Fibroblast of skin of scalp (primary cell): ENCODE measurements around the gene PSMD9.
"Not testable (repeated sequence)": the region's sequence is repeated elsewhere in the genome, so short reads cannot be mapped to it uniquely, and the experiment has no call there.

Experiments used
- DNase-seq: peaks from one replicate; pipeline ENCODE4 v3.0.0-alpha.2; 2013

The PSMD9 gene

DNA sequence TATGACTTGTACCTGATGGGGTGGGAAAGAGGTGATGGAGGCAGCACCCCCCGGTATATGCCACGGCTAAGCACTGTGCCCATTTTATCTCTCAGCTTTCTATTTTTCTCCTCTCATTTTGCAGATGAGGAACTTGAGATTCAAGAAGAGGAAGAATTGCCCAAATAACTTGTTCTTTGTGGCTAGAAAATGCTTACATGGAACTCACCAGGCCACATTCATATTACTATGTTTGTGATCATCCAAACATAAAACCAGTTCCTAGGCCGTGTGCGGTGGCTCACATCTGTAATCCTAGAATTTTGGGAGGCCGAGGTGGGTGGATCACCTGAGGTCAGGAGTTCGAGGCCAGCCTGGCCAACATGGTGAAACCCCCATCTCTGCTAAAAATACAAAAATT is 14.5 kb upstream of the PSMD9 start:
- no peak for DNase-seq

DNA sequence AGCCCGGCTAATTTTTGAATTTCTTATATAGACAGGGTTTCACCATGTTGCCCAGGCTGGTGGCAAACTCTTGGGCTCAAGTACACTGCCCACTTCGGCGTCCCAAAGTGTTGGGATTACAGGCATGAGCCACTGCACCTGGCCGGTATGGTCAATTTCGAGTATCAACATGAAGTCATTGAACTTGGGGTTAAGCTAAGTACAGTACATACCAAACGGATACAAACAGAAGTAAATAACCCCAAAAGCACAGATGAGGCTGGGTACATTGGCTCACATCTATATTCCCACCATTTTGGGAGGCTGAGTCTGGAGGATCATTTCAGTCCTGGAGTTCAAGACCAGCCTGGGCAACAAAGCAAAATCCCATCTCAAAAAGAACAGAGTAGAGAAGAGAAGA is 13.0 kb upstream of the PSMD9 start:
- no peak for DNase-seq

DNA sequence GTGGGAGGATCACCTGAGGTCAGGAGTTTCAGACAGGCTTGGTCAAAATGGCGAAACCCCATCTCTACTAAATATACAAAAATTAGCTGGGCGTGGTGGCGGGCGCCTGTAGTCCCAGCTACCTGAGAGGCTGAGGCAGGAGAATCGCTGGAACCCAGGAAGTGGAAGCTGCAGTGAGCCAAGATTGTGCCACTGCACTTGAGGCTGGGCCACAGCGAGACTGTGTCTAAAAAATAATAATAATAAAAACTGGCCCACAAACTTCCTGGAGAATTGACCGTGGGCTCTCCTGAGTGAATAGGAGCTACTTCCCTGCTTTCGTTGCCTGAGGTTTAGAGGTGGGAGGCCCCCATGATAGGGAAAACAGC is 12.5 kb upstream of the PSMD9 start:
- DNase-seq, result not testable (repeated sequence)

DNA sequence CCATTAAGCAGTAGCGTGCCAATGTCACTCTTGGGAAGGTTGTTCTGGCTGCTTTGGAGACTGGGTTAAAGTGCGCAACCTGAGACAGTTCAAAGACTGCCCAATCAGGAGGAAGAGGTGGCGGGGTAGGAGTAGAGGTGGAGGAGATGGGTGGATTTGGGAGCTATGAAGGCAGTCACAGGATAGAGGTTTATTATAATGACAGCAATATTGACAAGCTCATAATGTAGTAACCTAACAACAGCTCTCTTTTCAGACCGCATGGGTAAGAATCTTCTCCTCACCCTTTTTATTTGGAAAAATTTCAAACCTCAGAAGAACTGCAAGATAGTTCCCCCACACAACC is 5.3 kb upstream of the PSMD9 start:
- DNase-seq, result no peak

DNA sequence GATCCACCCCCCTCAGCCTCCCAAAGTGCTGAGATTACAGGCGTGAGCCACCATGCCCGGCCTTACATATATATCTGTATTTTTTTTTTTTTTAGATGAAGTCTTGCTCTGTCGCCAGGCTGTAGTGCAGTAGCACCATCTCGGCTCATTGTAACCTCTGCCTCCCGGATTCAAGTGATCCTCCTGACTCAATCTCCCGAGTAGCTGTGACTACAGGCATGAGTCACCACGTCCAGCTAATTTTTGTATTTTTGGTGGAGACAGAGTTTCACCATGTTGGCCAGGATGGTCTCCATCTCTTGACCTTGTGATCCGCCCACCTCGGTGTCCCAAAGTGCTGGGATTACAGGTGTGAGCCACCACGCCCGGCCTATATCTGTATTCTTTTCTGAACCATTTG is 3.5 kb upstream of the PSMD9 start:
- not testable (repeated sequence) for DNase-seq

DNA sequence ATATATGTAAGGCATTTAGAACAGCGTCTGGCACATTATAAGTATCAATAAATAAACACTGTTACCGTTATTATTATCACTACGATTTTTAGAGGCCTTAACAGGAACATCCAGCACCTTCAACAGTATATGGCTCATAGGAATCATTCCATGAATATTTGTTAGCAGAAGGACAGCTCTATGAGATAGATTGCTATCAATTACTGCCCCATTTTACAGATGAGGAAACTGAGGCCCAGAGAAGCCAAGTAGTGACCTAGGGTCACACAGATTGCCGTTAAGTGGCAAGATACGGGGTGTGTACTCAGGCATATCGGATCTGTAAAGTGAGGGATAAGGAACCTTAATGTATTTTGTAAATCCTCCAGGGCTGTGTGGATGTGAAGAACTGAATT is 510 bp upstream of the PSMD9 start:
- no peak for DNase-seq

DNA sequence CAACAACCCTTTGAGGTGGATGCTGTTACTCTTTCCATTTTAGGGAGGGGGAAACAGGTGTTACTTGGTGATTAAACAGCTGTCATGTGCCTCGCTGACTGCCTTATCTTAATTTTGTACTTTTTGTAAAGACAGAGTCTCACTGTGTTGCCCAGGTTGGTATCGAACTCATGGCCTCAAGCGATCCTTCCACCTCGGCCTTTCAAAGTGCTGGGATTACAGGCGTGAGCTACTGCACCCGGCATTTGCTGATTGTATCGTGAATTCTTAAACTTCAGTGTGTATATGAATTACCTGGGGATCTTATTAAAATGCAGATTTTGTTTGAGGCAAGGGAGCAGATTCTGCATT is 659 bp downstream of the PSMD9 start:
- no peak for DNase-seq

DNA sequence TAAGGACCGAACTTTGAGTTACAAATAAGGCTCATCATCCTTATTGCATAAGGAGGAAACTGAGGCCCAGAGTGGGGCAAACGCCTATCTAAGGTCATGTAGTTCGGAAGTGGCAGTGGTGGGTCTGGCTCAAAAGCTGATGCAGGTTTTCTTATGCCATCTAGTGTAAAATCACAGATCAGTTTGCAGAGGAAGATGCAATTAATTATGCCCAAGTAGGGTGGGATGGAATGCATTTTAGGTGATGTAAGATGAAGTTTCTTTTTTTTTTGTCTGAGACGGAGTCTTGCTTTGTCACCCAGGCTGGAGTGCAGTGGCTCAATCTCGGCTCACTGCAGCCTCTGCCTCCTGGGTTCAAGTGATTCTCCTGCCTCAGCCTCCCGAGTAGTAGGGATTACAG is 1.1 kb downstream of the PSMD9 start:
- DNase-seq, result peak; percentile 58

DNA sequence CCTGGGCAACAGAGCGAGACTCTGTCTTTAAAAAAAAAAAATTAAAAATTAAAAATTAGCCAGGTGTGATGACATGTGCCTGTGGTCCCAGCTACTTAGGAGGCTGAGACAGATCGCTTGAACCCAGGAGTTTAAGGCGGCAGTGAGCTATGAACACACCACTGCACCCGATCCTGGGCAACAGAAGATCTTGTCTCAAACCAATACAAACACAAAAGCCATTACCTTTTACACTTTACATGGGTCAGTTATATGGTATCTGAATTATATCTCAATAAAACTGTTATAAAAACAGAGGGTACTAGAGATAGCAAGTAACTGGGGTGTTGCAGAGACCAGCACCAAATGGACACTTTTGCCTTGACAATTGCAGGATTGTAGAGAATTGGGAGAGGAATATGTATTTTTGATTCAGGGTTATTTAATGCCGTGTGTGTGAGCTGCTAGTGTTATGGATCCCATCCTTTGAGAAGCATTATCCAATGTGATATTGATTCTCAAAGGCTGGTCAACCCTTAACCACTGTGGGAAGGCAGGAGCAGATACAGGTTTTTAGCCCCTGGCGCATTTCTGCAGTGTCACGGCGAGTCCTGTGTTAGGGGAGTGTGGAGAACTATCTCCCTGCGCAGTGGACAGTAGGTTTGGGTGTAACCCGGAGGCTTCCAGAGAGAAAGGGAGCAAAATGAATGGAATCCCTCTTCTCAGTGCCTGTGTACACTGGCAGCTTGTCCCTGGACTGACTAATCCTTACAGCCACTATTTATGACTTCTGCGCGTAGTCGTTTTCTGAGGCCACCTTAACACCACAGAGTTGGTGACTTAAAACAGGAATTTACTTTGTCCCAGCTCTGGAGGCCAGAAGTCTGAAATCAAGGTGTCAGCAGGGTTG is 4.3 kb downstream of the PSMD9 start:
- no peak for DNase-seq

DNA sequence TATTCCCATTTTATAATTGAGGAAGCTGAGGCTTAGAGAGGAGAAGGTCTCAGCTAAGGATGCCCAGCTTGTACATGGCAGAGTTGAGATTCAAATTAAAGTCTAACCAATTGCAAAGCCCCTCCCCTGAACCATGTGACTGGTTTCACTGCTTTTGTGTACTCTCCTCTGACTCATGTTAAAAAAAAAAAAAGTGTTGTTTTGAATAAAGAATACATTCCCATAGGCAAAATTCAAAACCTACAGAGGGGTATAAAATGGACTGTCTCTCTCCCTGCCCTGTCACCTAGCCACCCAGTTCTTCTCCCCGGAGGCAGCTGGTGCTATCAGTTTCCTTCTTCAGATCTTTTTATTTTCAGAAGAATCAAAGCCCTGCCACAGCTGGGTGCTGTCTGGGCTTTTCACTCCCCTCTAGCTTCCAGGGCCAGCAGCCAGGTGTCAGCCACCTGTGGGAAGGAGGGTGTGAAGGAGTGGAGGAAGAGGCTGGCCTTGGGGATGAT is 5.4 kb downstream of the PSMD9 start:
- DNase-seq, result peak; percentile 65

DNA sequence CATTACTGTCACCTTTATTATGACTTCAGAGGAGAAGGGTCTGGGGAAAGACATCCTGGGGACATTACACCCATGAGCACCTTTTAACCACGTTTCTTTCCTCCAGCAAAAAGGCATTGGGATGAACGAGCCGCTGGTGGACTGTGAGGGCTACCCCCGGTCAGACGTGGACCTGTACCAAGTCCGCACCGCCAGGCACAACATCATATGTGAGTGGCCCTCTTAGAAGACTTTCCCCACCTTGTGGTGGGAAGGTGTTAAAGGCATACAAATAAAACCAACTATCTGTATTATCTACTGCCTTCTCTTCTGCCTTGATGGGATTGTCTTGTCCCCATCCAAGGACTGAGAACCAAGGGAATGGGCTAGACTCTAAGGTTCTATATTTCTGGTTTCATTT is 6.0 kb downstream of the PSMD9 start:
- peak; percentile 39 for DNase-seq

DNA sequence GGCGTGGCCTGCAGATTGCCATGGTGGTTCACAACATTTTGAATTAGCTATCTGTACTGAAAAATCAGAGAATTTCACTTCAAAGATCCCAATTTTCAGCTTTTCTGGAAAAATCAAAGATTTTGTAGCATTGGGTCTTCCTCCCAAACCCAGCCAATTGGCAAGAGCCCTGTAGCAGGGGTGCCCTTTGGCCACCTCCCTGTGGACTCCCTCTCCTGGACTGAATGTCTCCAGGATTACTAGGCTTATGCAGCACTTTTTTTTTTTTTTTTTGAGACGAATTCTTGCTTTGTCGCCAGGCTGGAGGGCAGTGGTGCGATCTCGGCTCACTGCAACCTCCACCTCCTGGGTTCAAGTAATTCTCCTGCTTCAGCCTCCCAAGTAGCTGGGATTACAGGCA is 9.7 kb downstream of the PSMD9 start:
- DNase-seq, result no peak

DNA sequence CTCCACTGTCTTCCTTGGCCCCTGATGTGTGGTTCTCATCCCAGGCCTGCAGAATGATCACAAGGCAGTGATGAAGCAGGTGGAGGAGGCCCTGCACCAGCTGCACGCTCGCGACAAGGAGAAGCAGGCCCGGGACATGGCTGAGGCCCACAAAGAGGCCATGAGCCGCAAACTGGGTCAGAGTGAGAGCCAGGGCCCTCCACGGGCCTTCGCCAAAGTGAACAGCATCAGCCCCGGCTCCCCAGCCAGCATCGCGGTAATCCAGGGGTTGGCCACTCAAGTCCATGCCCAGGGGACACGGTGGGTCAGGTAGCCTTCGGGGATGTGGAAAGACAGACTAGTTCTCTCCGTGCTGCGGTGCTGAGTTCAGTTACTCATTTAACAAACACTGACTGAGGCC is 11.0 kb downstream of the PSMD9 start:
- no peak for DNase-seq

DNA sequence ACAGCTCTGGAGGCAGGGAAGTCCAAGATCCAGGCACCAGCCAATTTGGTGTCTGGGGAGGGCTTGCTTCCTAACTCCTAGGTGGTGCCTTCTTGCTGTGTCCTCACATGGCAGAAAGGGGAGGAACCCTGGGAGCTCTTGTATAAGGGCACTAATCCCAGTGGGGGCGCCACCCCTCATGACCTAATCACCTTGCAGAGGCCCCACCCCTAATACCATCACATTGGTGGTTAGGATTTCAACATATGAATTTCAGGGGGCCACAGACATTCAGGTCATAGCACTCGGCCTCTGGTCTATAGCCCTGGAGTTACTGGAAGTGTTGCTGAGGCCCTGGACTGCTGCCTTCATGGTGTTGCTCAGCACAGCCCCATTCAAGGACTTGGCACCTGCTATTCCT is 14.6 kb downstream of the PSMD9 start:
- DNase-seq, result no peak

DNA sequence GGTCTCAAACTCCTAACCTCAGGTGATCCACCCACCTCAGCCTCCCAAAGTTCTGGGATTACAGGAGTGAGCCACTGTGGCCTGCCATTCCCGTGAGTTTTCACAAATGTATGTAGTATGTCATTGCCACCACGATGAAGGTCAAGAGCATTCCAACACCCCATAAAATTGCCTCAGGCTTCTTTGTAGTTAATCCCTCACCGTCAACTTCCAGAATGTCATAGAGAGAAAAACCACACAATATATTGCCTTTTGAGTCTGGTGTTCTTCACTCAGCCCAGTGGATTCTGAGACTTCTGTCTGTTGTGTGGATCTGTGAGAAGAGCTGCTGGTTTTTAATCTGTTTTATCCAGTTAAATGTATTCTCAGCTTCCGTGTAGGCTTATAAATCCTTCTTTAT is 17.2 kb downstream of the PSMD9 start:
- no peak for DNase-seq

DNA sequence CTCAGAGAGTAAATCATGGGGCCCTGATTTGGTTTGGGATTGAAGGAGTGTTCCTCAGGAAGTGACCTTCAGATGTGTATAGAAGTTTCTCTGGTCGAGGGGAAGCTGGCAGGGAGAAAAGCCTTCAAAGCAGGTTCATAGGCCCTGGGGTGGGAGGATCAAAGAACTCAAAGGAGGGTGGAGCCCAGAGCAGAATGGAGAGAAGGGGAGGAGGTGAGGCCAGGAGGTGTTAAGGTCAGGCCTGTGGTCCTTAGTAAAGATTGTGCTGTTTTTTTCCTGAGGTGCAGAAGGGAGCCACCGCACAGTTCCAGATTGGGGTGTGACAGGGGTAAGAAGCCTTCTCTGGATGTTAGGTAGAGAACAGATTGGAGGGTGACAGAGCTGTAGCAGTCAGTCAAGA is 20.1 kb downstream of the PSMD9 start:
- no peak for DNase-seq

DNA sequence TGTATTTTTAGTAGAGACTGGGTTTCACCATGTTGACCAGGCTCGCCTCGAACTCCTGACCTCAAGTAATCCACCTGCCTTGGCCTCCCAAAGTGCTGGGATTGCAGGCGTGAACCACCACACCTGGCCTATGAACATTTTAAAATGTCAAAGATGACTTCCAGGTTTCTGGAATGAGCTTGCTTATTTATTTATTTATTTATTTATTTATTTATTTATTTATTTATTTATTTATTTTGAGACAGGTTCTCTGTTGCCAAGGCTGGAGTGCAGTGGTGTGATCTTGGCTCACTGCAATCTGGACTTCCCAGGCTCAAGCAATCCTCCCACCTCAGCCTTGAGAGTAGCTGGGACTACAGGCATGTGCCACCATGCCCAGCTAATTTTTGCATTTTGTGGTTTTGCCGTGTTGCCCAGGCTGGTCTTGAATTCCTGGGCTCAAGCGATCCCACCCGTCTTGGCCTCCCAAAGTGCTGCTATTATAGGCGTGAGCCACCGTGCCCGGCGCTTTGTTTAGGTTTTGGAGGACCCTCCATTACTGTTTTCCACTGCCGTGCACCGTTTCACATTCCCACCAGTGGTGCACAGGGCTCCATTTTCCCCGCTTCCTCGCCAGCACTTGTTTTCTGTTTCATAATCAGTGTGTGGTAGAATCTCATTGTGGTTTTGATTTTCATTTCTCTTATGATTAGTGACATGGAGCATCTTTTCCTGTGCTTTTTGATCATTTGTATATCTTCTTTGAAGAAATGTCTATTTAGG is 23.4 kb downstream of the PSMD9 start:
- DNase-seq, result no peak

DNA sequence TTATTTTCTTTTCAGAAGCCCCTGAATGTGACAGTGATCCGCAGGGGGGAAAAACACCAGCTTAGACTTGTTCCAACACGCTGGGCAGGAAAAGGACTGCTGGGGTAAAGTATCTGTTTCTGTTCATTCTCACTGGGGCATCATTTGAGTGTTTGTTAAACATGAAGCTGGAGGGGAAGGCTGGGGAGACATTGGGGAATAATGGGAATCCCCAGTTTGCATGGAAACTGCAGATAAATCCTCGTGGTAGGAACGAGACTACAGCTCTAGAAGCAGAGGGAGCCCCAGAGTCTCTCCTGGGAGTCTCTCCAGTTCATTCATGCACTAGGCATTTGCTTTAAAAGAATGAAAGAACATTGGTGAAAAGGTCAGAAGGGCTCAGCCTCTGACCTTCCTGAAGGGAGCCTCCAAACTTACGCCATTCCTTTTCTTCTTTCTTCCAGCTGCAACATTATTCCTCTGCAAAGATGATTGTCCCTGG is 27.3 kb downstream of the PSMD9 start:
- no peak for DNase-seq

DNA sequence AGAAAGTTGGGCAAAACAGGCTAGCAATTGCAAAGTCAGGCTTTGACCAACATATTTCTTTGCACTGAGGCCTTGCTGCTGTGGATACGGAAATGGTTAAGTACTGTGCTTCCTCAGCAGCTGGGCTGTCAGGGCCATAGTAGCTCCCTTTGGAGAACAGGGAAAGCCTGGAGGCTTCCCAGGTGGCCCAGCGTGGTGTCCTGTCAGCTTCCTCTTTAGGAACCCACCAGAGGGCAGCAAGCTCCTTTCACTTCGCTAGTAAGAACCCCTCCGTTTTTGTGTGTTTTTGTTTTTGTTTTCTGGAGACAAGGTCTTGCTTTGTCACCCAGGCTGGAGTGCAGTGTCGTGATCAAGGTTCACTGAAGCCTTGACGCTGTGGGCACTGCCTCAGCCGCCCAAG is 28.1 kb downstream of the PSMD9 start:
- no peak for DNase-seq

DNA sequence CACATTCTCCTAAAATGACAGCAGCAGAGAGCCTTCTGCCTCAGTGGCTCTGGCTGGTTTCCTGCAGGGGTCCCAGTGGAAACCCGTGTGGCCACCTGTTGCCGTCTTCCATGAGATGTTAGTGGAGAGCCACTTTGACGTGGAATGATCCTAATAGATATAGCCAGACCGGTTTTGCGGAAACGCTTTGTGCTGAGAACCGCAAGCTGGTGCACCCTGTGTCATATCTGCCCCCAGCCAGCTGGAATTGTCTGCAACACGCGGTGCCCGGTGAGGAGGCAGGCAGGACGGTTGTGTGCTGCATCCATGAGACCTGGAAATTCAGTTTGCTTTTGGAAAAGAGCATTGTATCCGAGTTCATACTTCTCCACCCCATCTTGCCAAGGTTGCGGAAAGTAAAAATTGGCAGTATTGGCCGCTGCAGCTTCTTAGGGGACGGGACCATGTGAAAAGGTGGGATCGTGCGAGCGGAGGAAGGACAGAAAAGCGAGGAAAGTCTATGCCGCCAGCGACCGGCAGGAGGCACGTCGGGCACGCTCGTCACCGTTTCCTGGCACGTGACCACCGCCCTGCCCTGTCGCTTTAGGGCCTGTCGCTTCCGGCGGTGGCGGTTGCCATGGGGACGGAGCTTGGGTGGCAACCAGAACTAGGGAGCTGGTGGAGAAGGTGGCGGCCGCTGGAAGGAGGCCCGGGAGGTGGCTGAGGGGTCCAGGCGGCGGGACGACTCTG is 29.5 kb downstream of the PSMD9 start, which contains the start of gene CFAP251:
Gene CFAP251 (plus strand): TSS at position 643 of the 729 bp plus-strand sequence. CDS start 2,714 bp downstream, outside the sequence.
- peak; percentile 87 for DNase-seq

DNA sequence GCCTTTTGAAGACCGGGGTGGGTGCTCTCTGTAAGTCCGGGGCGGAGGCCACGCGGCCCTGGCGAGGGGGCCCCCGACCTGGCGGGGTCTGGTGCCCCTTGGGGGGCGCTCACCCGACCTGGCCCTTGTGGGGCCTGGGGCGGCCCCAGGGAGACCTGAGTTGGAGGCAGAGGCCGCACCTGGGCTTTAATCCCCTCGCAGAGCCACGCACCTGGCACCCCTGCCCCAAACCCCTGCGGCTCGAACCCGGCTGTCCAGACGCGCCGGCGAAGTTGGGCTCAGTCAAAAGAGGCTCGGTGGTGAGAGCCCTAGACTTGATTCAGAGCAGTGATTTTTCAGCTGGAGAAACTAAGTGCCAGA is 30.1 kb downstream of the PSMD9 start:
- DNase-seq, result no peak

DNA sequence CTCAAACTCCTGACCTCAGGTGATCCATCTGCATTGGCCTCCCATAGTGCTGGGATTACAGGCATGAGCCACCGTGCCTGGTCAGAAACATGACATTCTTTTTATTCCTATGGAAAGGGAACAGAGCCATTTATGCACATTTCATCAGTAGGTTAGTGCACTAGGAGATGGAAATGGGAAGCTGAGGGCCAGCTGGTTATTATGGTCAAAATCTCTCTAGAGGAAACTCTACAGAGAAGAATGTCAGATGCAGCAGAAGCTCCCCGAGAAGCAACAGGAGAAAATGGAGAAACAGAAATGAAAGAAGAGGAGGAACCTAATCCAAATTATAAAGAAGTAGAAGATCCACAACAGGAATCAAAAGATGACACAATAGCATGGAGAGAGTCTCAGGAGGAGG is 32.5 kb downstream of the PSMD9 start:
- DNase-seq, result no peak

DNA sequence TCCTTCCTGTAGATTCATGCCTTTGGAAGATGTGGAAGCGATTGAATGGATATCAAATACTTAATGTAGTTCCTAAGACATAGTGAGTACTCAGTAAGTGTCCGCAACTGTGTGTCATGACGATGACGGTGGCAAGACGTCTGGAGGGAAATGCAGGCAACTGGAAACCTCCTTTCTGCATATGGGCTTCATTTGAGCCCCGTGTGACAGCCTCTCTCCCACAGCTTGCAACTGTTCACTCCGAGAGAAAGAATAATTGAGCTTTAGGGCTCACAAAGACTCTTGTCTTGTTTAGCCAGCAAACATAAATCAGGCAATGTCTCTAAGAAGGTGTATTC is 36.7 kb downstream of the PSMD9 start:
- DNase-seq, result peak; percentile 80
